SK-N-SH treated with all-trans-retinoic acid at 6 μM for 48 hours (cell line): Measurements from ENCODE around the gene RUNDC1.
A peak's percentile ranks its signal among the peaks of the same experiment; 100 is the strongest.
"Not testable (repeated sequence)": the region's sequence is repeated elsewhere in the genome, so short reads cannot be mapped to it uniquely, and the experiment has no call there.

Experiments
- ATAC-seq: fragments of 200-7000 bp; cut with Tn5 transposase; 3 replicates; pipeline ENCODE4 v1.9.1; 2020; ENCODE audit warnings: mild to moderate bottlenecking, moderate library complexity
- ARNTL ChIP-seq: fragments of 450-650 bp; formaldehyde crosslinking; IDR thresholded peaks from 2 replicates; pipeline ENCODE4 v1.5.0; 2020; ENCODE audit warnings: low read depth, mild to moderate bottlenecking, moderate library complexity, borderline replicate concordance
- BACH2 ChIP-seq: fragments of 250-450 bp; sonication (Bioruptor Pico); IDR thresholded peaks from 2 replicates; pipeline ENCODE4 v1.9.0; 2021; ENCODE audit warnings: mild to moderate bottlenecking, borderline replicate concordance
- CREB5 ChIP-seq: fragments of 250-450 bp; sonication (Bioruptor Pico); IDR thresholded peaks from 2 replicates; pipeline ENCODE4 v1.5.1; 2020; ENCODE audit warnings: low read depth, mild to moderate bottlenecking, moderate library complexity
- CSDC2 ChIP-seq: fragments of 250-450 bp; sonication (Bioruptor Pico); IDR thresholded peaks from 2 replicates; pipeline ENCODE4 v1.5.0; 2020; ENCODE audit warnings: mild to moderate bottlenecking, moderate library complexity
- ESRRG ChIP-seq: fragments of 250-450 bp; sonication (Bioruptor Pico); IDR thresholded peaks from 2 replicates; pipeline ENCODE4 v1.6.1; 2021; ENCODE audit warnings: mild to moderate bottlenecking
- GLIS3 ChIP-seq: fragments of 250-450 bp; sonication (Bioruptor Pico); IDR thresholded peaks from 2 replicates; pipeline ENCODE4 v1.5.0; 2020; ENCODE audit warnings: mild to moderate bottlenecking, moderate library complexity
- ISL1 ChIP-seq: fragments of 250-450 bp; sonication (Bioruptor Pico); IDR thresholded peaks from 2 replicates; pipeline ENCODE4 v2.1.2; 2022; ENCODE audit warnings: mild to moderate bottlenecking, moderate library complexity
- OSR1 ChIP-seq: fragments of 250-450 bp; sonication (Bioruptor Pico); IDR thresholded peaks from 2 replicates; pipeline ENCODE4 v1.8.0; 2022; ENCODE audit warnings: moderate library complexity, mild to moderate bottlenecking, inconsistent platforms
- PATZ1 ChIP-seq: fragments of 250-450 bp; sonication (Bioruptor Pico); IDR thresholded peaks from 2 replicates; pipeline ENCODE4 v1.8.0; 2020; ENCODE audit warnings: mild to moderate bottlenecking, moderate library complexity, borderline replicate concordance
- POU6F1 ChIP-seq: fragments of 250-450 bp; sonication (Bioruptor Pico); IDR thresholded peaks from 2 replicates; pipeline ENCODE4 v1.8.0; 2021; ENCODE audit warnings: low read depth, mild to moderate bottlenecking, moderate library complexity, borderline replicate concordance
- PPARA ChIP-seq: fragments of 250-450 bp; sonication (Bioruptor Pico); IDR thresholded peaks from 2 replicates; pipeline ENCODE4 v1.5.0; 2020; ENCODE audit warnings: mild to moderate bottlenecking, borderline replicate concordance
- RARB ChIP-seq: fragments of 250-450 bp; sonication (Bioruptor Pico); IDR thresholded peaks from 2 replicates; pipeline ENCODE4 v1.8.0; 2021; ENCODE audit warnings: mild to moderate bottlenecking, moderate library complexity
- SNAI2 ChIP-seq: fragments of 250-450 bp; sonication (Bioruptor Pico); IDR thresholded peaks from 2 replicates; pipeline ENCODE4 v1.5.0; 2020; ENCODE audit warnings: mild to moderate bottlenecking, moderate library complexity
- TCF4 ChIP-seq: fragments of 250-450 bp; sonication (Bioruptor Pico); IDR thresholded peaks from 2 replicates; pipeline ENCODE4 v1.8.0; 2021; ENCODE audit warnings: mild to moderate bottlenecking, moderate library complexity, borderline replicate concordance
- TOX ChIP-seq: fragments of 250-450 bp; sonication (Bioruptor Pico); IDR thresholded peaks from 2 replicates; pipeline ENCODE4 v1.8.0; 2021; ENCODE audit warnings: mild to moderate bottlenecking, moderate library complexity, borderline replicate concordance
- TSHZ2 ChIP-seq: fragments of 250-450 bp; sonication (Bioruptor Pico); IDR thresholded peaks from 2 replicates; pipeline ENCODE4 v1.5.0; 2020; ENCODE audit warnings: mild to moderate bottlenecking, moderate library complexity
- ZC3H10 ChIP-seq: fragments of 250-450 bp; sonication (Bioruptor Pico); IDR thresholded peaks from 2 replicates; pipeline ENCODE4 v1.5.1; 2021; ENCODE audit warnings: mild to moderate bottlenecking, moderate library complexity
- ZFP3 ChIP-seq: fragments of 250-450 bp; sonication (Bioruptor Pico); IDR thresholded peaks from 2 replicates; pipeline ENCODE4 v1.5.0; 2020; ENCODE audit warnings: mild to moderate bottlenecking, moderate library complexity
- ZNF70 ChIP-seq: fragments of 450-650 bp; formaldehyde crosslinking; IDR thresholded peaks from 2 replicates; pipeline ENCODE4 v1.5.0; 2020; ENCODE audit warnings: mild to moderate bottlenecking, moderate library complexity
- ZNF8 ChIP-seq: fragments of 450-650 bp; formaldehyde crosslinking; IDR thresholded peaks from 2 replicates; pipeline ENCODE4 v1.5.0; 2020; ENCODE audit warnings: mild to moderate bottlenecking, moderate library complexity
- TF ChIP-seq, protein P1 (sequence below): fragments of 250-450 bp; sonication (Bioruptor Pico); IDR thresholded peaks from 2 replicates; pipeline ENCODE4 v1.5.1; 2021; ENCODE audit warnings: mild to moderate bottlenecking, moderate library complexity

The RUNDC1 gene

DNA sequence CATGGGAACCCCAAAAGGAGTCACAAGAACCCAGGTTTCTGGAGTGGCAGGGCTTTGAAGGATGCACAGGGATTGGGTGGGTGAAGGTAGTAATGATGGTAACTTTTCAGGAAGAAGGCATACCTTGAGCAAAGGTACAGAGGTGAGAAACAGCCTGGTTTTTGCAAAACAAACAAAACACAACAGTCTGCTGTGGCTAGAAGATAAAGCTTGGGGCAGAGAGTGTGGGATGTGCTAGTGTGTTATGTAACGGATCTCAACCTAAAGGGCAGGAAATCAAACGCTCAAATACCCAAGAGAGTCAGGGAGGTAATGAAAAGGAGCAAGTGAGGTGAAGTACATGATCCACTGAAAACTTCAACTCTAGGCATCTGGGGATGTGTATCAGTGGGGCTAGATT lies 5.1 kb upstream of the RUNDC1 start:
- TF ChIP-seq OSR1 (CRISPR knock-in tag) (no peak), ZNF8 (CRISPR knock-in tag) (no peak), ZFP3 (no peak), POU6F1 (no peak), ZNF70 (CRISPR knock-in tag) (no peak), PPARA (CRISPR knock-in tag) (no peak), ZC3H10 (CRISPR knock-in tag) (no peak), TOX (CRISPR knock-in tag) (no peak), PATZ1 (no peak), ISL1 (no peak), TCF4 (CRISPR knock-in tag) (no peak), CSDC2 (CRISPR knock-in tag) (no peak), BACH2 (CRISPR knock-in tag) (no peak), ESRRG (CRISPR knock-in tag) (no peak), TSHZ2 (CRISPR knock-in tag) (no peak), ARNTL (CRISPR knock-in tag) (no peak), CREB5 (no peak), GLIS3 (no peak), SNAI2 (CRISPR knock-in tag) (no peak)
- TF ChIP-seq, protein P1, sequence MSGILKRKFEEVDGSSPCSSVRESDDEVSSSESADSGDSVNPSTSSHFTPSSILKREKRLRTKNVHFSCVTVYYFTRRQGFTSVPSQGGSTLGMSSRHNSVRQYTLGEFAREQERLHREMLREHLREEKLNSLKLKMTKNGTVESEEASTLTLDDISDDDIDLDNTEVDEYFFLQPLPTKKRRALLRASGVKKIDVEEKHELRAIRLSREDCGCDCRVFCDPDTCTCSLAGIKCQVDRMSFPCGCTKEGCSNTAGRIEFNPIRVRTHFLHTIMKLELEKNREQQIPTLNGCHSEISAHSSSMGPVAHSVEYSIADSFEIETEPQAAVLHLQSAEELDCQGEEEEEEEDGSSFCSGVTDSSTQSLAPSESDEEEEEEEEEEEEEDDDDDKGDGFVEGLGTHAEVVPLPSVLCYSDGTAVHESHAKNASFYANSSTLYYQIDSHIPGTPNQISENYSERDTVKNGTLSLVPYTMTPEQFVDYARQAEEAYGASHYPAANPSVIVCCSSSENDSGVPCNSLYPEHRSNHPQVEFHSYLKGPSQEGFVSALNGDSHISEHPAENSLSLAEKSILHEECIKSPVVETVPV (CRISPR knock-in tag), result no peak
- ATAC-seq, result no peak

- ATAC-seq, result not testable (repeated sequence)
These were observed 4.7 kb upstream of the RUNDC1 start for GRCh38 chr17:42975701-42976100.

DNA sequence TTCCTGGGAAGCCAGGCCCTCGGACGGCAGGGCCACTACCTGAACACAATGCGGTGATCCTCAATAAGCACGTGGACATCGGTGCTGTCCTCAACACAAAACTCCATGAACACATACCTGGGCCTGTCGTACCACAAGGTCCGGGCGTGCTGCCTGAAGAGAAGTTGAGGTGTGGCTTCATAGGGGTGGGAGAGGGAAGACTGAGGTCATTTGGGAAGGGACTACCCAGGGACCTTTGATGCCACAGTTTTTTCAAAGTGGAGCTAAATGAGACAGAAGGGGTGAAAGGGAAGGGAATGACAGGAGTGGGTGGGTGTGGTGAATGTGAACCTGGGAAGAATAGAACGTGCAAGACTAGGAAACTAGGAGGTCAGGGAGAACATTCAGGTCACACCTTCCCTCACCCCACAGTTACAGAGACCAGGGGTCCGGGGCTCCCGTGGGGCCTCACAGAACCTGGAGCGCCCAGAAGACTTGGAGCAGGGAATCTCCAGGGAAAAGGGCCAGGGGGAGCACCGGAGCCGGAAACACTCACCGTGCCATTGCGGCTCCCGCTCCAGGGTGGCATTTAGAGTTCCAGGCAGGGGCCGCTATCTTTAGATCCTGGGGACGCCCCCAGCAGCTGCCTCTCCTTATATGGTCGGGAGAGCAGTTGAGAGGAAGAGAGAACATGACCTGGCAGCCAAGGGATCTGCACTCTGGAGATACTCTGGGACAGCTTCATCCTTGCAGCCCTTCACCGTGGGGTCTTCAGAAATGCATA lies 673 bp upstream of the RUNDC1 start, which contains the start of gene PTGES3L:
PTGES3L (minus strand) TSS at position 570 of the 763 bp plus-strand sequence; CDS start at position 543, 27 bp downstream.
- TF ChIP-seq PPARA (CRISPR knock-in tag) (no peak), OSR1 (CRISPR knock-in tag) (no peak), TCF4 (CRISPR knock-in tag) (no peak), CREB5 (no peak), ZNF70 (CRISPR knock-in tag) (no peak), ESRRG (CRISPR knock-in tag) (no peak), ZC3H10 (CRISPR knock-in tag) (no peak), RARB (no peak)
- TF ChIP-seq, protein P1 (CRISPR knock-in tag), result no peak
- peak; percentile 78 for ATAC-seq
